ENCODE results near the gene GSC2.

The GSC2 gene

GRCh38 chr22:19110064-19110458, 40.0 kb downstream of the GSC2 start:
- Histone ChIP-seq H3K27me3 (ENCODE audit: insufficient read depth, low read length, poor library complexity) (no peaks in the 10 kb centered on the region), H3K79me1 (ENCODE audit: low read length) (peaks cover 43% of the 10 kb centered on the region), H4K8ac (ENCODE audit: low read depth, low read length) (no peak overlapping the region), H3K36me3 (ENCODE audit: control insufficient read depth, insufficient read depth, low read length) (no peaks in the 10 kb centered on the region), H3K27ac (ENCODE audit: low read depth, low read length) (no peak overlapping the region), H2BK120ac (ENCODE audit: low read depth, low read length) (no peak overlapping the region), H3K23ac (ENCODE audit: low read length) (no peak overlapping the region), H2AK5ac (ENCODE audit: low read length) (no peak overlapping the region), H3K4me1 (ENCODE audit: control insufficient read depth, low read depth, low read length) (peaks cover 6% of the 10 kb centered on the region), H2BK15ac (replicated peaks; ENCODE audit: low read depth) (no peak overlapping the region), H3K79me2 (ENCODE audit: control insufficient read depth, insufficient read depth, low read length) (peaks cover 69% of the 10 kb centered on the region), H3K4me2 (ENCODE audit: low read length) (no peak overlapping the region), H2BK5ac (ENCODE audit: low read length) (no peak overlapping the region), H3K4me3 (ENCODE audit: low read length) (no peak overlapping the region), H3K4ac (ENCODE audit: low read depth, low read length) (no peak overlapping the region), H3K56ac (ENCODE audit: low read length) (no peak overlapping the region), H3K9ac (ENCODE audit: low read length) (no peak overlapping the region), H3K18ac (ENCODE audit: low read length) (no peak overlapping the region), H4K5ac (ENCODE audit: low read length) (no peak overlapping the region)
- peak; percentile 29 for DNase-seq
- no CpG with 5 or more reads among the region's 4 CpGs for WGBS (ENCODE audit: extremely low coverage, insufficient coverage, low lambda C conversion rate)

GRCh38 chr22:19109198-19110063, 40.7 kb downstream of the GSC2 start:
- Histone ChIP-seq H3K36me3 (ENCODE audit: control insufficient read depth, insufficient read depth, low read length) (no peaks in the 10 kb centered on the region), H4K8ac (ENCODE audit: low read depth, low read length) (no peak overlapping the region), H3K27me3 (ENCODE audit: insufficient read depth, low read length, poor library complexity) (no peaks in the 10 kb centered on the region), H3K4me1 (ENCODE audit: control insufficient read depth, low read depth, low read length) (peaks cover 6% of the 10 kb centered on the region), H4K5ac (ENCODE audit: low read length) (no peak overlapping the region), H2AK5ac (ENCODE audit: low read length) (no peak overlapping the region), H3K56ac (ENCODE audit: low read length) (no peak overlapping the region), H2BK120ac (ENCODE audit: low read depth, low read length) (no peak overlapping the region), H3K4ac (ENCODE audit: low read depth, low read length) (no peak overlapping the region), H3K79me1 (ENCODE audit: low read length) (peaks cover 43% of the 10 kb centered on the region), H3K9ac (ENCODE audit: low read length) (no peak overlapping the region), H3K23ac (ENCODE audit: low read length) (no peak overlapping the region), H3K18ac (ENCODE audit: low read length) (no peak overlapping the region), H3K4me2 (ENCODE audit: low read length) (no peak overlapping the region), H2BK15ac (replicated peaks; ENCODE audit: low read depth) (no peak overlapping the region), H3K27ac (ENCODE audit: low read depth, low read length) (no peak overlapping the region), H2BK5ac (ENCODE audit: low read length) (no peak overlapping the region), H3K4me3 (ENCODE audit: low read length) (no peak overlapping the region), H3K79me2 (ENCODE audit: control insufficient read depth, insufficient read depth, low read length) (peaks cover 68% of the 10 kb centered on the region)
- no CpG with 5 or more reads among the region's 7 CpGs for WGBS (ENCODE audit: extremely low coverage, insufficient coverage, low lambda C conversion rate)
- no peak for DNase-seq

GRCh38 chr22:19108807-19109197, 41.3 kb downstream of the GSC2 start:
- Histone ChIP-seq H3K56ac (ENCODE audit: low read length) (no peak overlapping the region), H3K79me1 (ENCODE audit: low read length) (peaks cover 46% of the 10 kb centered on the region), H2BK120ac (ENCODE audit: low read depth, low read length) (no peak overlapping the region), H3K4me3 (ENCODE audit: low read length) (no peak overlapping the region), H3K27ac (ENCODE audit: low read depth, low read length) (no peak overlapping the region), H3K4me2 (ENCODE audit: low read length) (no peak overlapping the region), H2AK5ac (ENCODE audit: low read length) (no peak overlapping the region), H2BK15ac (replicated peaks; ENCODE audit: low read depth) (no peak overlapping the region), H4K8ac (ENCODE audit: low read depth, low read length) (no peak overlapping the region), H2BK5ac (ENCODE audit: low read length) (no peak overlapping the region), H3K27me3 (ENCODE audit: insufficient read depth, low read length, poor library complexity) (no peaks in the 10 kb centered on the region), H3K79me2 (ENCODE audit: control insufficient read depth, insufficient read depth, low read length) (peaks cover 70% of the 10 kb centered on the region), H3K18ac (ENCODE audit: low read length) (no peak overlapping the region), H3K9ac (ENCODE audit: low read length) (no peak overlapping the region), H3K23ac (ENCODE audit: low read length) (no peak overlapping the region), H4K5ac (ENCODE audit: low read length) (no peak overlapping the region), H3K36me3 (ENCODE audit: control insufficient read depth, insufficient read depth, low read length) (no peaks in the 10 kb centered on the region), H3K4ac (ENCODE audit: low read depth, low read length) (no peak overlapping the region), H3K4me1 (ENCODE audit: control insufficient read depth, low read depth, low read length) (peaks cover 6% of the 10 kb centered on the region)
- WGBS (ENCODE audit: extremely low coverage, insufficient coverage, low lambda C conversion rate), result no CpG with 5 or more reads among the region's 3 CpGs
- DNase-seq, result no peak

GRCh38 chr22:19107730-19108074, 42.4 kb downstream of the GSC2 start:
- Histone ChIP-seq H3K36me3 (ENCODE audit: control insufficient read depth, insufficient read depth, low read length) (no peaks in the 10 kb centered on the region), H3K9ac (ENCODE audit: low read length) (no peak overlapping the region), H4K8ac (ENCODE audit: low read depth, low read length) (no peak overlapping the region), H3K4ac (ENCODE audit: low read depth, low read length) (no peak overlapping the region), H3K4me2 (ENCODE audit: low read length) (no peak overlapping the region), H2BK120ac (ENCODE audit: low read depth, low read length) (no peak overlapping the region), H3K4me3 (ENCODE audit: low read length) (no peak overlapping the region), H3K56ac (ENCODE audit: low read length) (no peak overlapping the region), H3K18ac (ENCODE audit: low read length) (no peak overlapping the region), H3K27ac (ENCODE audit: low read depth, low read length) (no peak overlapping the region), H3K27me3 (ENCODE audit: insufficient read depth, low read length, poor library complexity) (no peaks in the 10 kb centered on the region), H4K5ac (ENCODE audit: low read length) (no peak overlapping the region), H3K79me1 (ENCODE audit: low read length) (peaks cover 43% of the 10 kb centered on the region), H3K4me1 (ENCODE audit: control insufficient read depth, low read depth, low read length) (peaks cover 6% of the 10 kb centered on the region), H2AK5ac (ENCODE audit: low read length) (no peak overlapping the region), H3K79me2 (ENCODE audit: control insufficient read depth, insufficient read depth, low read length) (peaks cover 66% of the 10 kb centered on the region), H2BK15ac (replicated peaks; ENCODE audit: low read depth) (no peak overlapping the region), H2BK5ac (ENCODE audit: low read length) (no peak overlapping the region), H3K23ac (ENCODE audit: low read length) (no peak overlapping the region)
- DNase-seq, result no peak
- WGBS (ENCODE audit: extremely low coverage, insufficient coverage, low lambda C conversion rate), result no CpG with 5 or more reads among the region's 8 CpGs

- Histone ChIP-seq H3K4me3 (ENCODE audit: low read length) (no peak overlapping the region), H4K8ac (ENCODE audit: low read depth, low read length) (no peak overlapping the region), H2BK120ac (ENCODE audit: low read depth, low read length) (no peak overlapping the region), H3K4me1 (ENCODE audit: control insufficient read depth, low read depth, low read length) (peaks cover 6% of the 10 kb centered on the region), H2AK5ac (ENCODE audit: low read length) (no peak overlapping the region), H3K27ac (ENCODE audit: low read depth, low read length) (no peak overlapping the region), H3K18ac (ENCODE audit: low read length) (no peak overlapping the region), H3K27me3 (ENCODE audit: insufficient read depth, low read length, poor library complexity) (no peaks in the 10 kb centered on the region), H3K79me1 (ENCODE audit: low read length) (peaks cover 44% of the 10 kb centered on the region), H3K79me2 (ENCODE audit: control insufficient read depth, insufficient read depth, low read length) (peaks cover 64% of the 10 kb centered on the region), H3K36me3 (ENCODE audit: control insufficient read depth, insufficient read depth, low read length) (no peaks in the 10 kb centered on the region), H4K5ac (ENCODE audit: low read length) (no peak overlapping the region), H2BK5ac (ENCODE audit: low read length) (no peak overlapping the region), H3K4ac (ENCODE audit: low read depth, low read length) (no peak overlapping the region), H2BK15ac (replicated peaks; ENCODE audit: low read depth) (no peak overlapping the region), H3K56ac (ENCODE audit: low read length) (no peak overlapping the region), H3K23ac (ENCODE audit: low read length) (no peak overlapping the region), H3K9ac (ENCODE audit: low read length) (no peak overlapping the region), H3K4me2 (ENCODE audit: low read length) (no peak overlapping the region)
- DNase-seq, result no peak
- WGBS (ENCODE audit: extremely low coverage, insufficient coverage, low lambda C conversion rate), result no CpG with 5 or more reads among the region's 3 CpGs
These were observed 43.0 kb downstream of the GSC2 start for GRCh38 chr22:19106886-19107729.

Measured in mesendoderm (in vitro differentiated cells).